ENCODE data around the gene RBM44. TPM values are rescaled to one million over a fixed set of nuclear protein-coding genes. Genes with fewer than 3 reads are reported as not detected.
"Not testable (repeated sequence)": the region's sequence is repeated elsewhere in the genome, so short reads cannot be mapped to it uniquely, and the experiment has no call there.

The RBM44 gene
- total RNA-seq, 1 donor from 2014 or later: 1.5 TPM

DNA sequence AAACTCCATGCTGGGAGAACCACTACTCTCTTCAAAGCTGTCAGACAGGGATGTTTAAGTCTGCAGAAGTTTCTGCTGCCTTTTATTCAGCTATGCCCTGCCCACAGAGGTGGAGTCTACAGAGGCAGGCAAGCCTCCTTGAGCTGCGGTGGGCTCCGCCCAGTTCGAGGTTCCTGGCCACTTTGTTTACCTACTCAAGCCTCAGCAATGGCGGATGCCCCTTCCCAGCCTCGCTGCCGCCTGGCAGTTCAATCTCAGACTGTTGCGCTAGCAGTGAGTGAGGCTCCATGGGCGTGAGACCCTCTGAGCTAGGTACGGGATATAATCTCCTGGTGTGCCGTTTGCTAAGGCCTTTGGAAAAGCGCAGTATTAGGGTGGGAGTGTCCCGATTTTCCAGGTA lies 50.4 kb downstream of the RBM44 start:
- not testable (repeated sequence) for DNase-seq (ENCODE audit: low spot score)

DNA sequence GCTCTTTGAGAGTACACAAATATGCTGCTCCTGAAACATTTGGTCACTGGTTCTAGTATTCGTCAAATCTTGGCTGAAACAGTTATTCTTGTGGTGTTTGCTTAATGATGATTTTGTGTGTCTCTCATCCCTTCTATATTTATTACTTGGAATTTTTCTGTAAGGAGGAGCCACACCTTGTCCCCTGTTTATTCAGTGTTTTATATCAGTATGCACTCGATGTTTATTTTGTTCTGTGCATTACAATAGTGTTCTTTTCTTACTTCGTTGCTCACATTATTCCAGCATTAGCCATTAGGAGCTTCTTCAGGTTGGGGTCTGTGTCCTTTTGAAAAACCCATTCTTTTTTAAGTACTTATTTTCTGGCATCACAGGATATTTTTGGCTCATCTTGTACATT lies 55.7 kb downstream of the RBM44 start:
- DNase-seq (ENCODE audit: low spot score): no peak

- DNase-seq (ENCODE audit: low spot score): no peak
Measured at GRCh38 chr2:237857791-237858190, 59.2 kb downstream of the RBM44 start.

- DNase-seq (ENCODE audit: low spot score): peak; percentile 79
Measured at GRCh38 chr2:237858294-237859081, 59.9 kb downstream of the RBM44 start.

GRCh38 chr2:237859082-237859433 lies 60.5 kb downstream of the RBM44 start:
- DNase-seq (ENCODE audit: low spot score): no peak

DNA sequence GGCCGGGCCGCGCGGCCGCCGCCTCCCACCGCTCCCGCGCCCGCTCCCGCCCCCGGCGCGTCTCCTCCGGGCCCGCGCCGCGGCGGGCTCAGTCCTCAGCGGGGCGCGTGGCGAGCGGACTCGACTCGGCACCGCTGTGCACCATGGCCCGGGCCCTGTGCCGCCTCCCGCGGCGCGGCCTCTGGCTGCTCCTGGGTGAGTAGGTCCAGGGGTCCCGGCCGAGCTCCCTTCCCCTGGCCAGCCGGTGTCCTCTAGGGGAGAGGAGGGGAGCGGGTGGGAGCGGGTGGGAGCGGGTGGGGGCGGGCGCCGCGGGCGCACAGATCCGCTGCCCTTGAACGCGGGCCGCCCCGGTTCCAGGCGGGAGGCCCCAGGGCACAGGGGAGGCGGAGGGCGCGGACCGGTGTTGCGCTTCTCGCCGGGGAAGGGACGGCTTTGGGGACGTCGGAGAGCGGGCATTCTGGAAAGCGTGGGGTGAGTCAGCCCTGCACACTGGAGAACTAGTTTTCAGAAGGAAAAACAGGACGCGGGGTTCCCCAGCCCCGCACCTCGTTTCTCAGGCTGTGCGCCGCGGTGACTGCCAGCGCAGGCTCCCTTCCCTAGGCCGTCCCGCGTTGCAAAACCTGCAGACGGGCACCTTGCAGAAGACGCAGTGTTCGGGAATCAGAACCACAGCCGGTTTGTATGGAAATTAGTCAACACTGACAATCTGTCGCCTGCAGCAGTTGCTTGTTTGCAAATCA lies 61.1 kb downstream of the RBM44 start, which contains the start of gene RAMP1:
Gene RAMP1, plus strand, starts transcription at position 91 of the 740 bp plus-strand sequence. Its CDS starts 53 bp downstream, at position 144.
- no peak for DNase-seq (ENCODE audit: low spot score)

GRCh38 chr2:237860273-237860935 lies 61.8 kb downstream of the RBM44 start:
- no peak for DNase-seq (ENCODE audit: low spot score)

- DNase-seq (ENCODE audit: low spot score): no peak
Measured at GRCh38 chr2:237861875-237862527, 63.4 kb downstream of the RBM44 start.

DNA sequence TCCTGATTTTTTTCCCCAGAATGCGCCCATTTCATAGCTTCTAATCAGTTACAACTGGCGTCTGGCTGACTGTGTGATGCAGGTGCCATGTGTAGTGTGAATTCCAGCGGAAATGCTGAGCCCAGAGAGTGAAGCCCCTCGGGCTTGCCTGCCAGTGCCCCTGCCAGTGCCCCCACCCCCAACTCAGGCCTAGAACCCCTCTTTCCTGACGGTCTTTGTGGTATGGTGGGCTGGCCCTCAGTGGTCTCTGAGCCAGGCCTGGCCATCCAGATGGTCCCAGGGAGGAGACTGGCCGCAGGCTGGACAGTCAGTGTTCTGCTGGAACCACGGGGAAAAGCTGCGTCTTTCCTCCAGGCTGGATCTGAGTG lies 63.9 kb downstream of the RBM44 start:
- DNase-seq (ENCODE audit: low spot score): peak; percentile 42

GRCh38 chr2:237863102-237863511 lies 64.5 kb downstream of the RBM44 start:
- DNase-seq (ENCODE audit: low spot score): peak; percentile 39

- DNase-seq (ENCODE audit: low spot score): peak; percentile 42
Measured at GRCh38 chr2:237863689-237864443, 65.3 kb downstream of the RBM44 start.

DNA sequence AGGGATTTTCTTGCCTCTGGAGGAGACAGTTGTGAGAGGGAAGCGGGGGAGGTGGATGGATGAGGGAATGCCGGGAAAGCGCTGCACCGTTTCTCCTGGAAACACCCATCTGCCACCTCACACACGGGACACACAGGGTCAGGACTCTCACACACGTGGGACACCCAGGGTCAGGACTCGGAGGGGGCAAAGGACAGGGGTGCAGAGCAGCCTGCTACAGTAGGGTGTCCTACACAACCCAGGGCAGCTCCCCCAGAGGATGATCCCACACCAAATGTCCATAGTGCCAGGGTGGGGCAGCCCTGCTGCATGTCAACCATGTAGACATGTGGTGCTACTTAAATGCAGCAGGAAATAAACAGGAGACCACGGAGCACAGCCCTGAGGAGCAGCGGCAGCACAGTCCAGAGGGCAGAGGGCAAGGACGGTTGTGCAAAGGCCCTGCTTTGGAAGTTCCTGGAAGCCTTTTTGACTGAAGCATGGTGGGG lies 65.9 kb downstream of the RBM44 start:
- peak; percentile 40 for DNase-seq (ENCODE audit: low spot score)

- DNase-seq (ENCODE audit: low spot score): peak; percentile 61
Measured at GRCh38 chr2:237864940-237865622, 66.5 kb downstream of the RBM44 start.

- no peak for DNase-seq (ENCODE audit: low spot score)
Measured at GRCh38 chr2:237865623-237866041, 67.1 kb downstream of the RBM44 start.

DNA sequence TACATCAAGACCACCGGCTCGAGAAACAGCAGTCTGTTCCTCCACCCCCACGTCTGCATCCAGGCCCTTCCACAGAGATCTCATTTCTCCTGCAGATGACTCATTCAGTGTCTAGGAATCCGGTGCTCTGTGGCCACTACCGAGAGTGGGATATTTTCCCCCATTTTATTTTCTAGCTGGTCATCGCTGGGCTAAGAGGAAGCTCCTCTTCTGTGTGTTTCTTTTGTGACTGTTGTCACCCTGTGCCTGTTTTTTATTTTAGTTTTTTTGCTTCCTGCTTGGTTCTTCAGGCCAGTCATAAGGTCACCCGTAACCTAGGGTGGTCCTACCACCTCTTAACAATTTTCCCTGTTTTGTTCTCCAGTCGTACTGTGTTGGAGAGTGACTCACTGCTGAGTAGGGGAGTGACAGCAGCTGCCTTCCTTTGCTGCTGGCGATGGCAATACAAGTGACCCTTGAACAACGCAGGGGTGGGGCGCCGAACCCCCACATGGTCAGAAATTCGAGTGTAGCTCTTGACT lies 67.6 kb downstream of the RBM44 start:
- DNase-seq (ENCODE audit: low spot score): no peak

DNA sequence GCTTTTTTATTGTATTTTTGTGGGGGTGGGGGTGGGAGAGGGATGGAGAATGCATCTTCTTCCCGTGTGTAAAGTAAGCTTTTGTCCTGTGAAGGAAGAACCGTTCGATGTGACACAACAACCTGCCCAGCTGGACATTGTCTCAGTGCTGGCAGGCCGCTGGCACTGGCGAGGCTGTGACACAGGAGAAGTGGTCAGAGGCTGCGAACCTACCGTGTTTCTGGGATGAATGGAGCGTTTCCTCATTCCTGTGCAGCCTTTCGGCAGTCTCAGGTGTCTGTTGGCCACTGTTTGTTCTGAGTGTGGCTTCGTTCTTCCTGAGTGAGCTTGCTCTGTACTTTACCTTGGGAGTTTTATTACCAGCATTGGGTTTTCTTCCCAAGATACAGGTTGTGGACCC lies 68.9 kb downstream of the RBM44 start:
- no peak for DNase-seq (ENCODE audit: low spot score)

GRCh38 chr2:237868074-237868473 lies 69.5 kb downstream of the RBM44 start:
- not testable (repeated sequence) for DNase-seq (ENCODE audit: low spot score)

GRCh38 chr2:237868631-237869342 lies 70.2 kb downstream of the RBM44 start:
- DNase-seq (ENCODE audit: low spot score): no peak

- no peak for DNase-seq (ENCODE audit: low spot score)
Measured at GRCh38 chr2:237869343-237870102, 70.9 kb downstream of the RBM44 start.

Data from ureter (tissue), 1 donor.